Activated CD4-positive, alpha-beta T cell treated with anti-CD3 and anti-CD28 coated beads for 24 hours (primary cell): ENCODE results near the gene TNS3.

ENCODE experiments used
- DNase-seq, 2 donors: peaks; one replicate each; pipeline ENCODE4 v3.0.0-alpha.2; 2020; ENCODE audit warnings: low read depth in 2 of 2

TNS3 gene

GRCh38 chr7:47329320-47329926 lies 252.5 kb downstream of the TNS3 start:
- no peak for DNase-seq

DNA sequence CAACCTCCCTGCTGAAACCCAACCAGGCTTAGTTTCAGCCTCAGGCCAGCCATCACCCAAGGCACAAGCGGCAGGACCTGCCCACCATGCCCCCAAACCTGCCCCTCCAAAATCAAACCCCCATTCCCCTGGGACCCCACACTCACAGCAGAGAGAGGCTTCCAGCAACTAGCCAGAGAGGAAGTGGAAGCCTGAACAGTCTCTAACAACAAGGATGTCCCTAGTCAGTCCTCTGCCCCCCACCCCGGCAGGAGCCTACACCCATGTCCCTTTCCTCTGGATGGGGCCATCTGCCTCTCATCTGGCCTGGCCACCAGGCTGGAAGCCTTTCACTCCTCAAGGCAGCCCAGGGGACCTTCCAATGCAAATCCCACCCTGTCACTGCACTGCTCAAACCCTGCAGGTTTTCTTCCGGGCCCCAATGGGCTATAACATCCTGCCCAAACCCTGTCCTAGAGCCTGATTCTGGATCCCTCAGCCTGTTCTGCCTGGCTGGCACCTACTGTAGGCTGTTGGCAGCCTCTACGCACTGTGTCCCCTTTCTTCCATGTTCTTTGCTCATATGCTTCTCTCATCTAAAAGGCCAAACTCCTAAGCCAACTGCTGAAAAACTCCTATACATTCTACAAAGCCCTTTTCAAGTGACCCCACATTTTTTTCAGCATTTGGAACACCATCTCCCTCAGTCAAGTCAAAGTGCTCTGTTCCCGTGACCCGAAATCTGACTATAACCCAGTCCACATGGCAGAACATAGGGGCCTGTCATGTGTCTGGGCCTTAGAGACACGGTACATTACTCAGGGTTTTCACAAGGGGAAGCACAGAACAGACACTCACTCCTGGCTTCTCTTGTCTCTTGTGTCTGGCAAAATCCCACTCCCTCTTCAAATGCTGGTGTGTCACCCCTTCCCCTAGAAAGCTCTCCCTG lies 253.3 kb downstream of the TNS3 start:
- no peak for DNase-seq

DNA sequence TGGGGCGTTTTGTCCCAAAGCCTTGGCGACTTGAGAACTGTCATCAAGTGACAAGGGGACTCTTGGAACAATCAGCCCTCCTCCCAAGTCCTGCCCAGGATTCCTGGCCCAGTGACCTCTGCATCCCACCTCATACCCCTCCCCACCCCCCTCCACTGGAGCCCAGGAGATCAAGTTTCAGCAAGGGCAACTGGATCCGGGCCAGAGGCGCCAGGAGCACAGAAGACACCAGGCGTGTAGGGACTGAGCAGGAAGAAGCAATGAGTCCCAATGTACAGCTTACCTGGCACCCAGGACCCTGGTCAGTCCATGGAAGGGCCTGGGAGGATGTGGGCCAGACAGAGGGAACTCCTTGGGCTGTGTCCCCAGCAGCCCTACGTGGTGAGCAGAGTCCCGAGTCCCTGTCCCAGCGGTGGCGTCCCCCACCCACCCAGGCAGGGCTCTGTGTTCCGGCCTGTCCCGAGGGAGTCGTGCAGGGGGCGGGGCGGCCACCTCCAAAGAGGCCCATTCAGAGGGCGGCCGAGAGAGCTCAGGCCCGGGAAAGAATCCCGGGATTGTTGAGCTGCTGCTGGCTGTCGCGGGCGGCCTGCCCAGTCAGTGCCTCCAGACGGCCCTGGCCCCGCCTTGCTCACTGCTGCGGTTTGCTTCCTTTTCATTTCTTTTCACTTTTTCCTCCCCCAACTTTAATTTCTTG lies 254.1 kb downstream of the TNS3 start:
- DNase-seq = no peak

DNA sequence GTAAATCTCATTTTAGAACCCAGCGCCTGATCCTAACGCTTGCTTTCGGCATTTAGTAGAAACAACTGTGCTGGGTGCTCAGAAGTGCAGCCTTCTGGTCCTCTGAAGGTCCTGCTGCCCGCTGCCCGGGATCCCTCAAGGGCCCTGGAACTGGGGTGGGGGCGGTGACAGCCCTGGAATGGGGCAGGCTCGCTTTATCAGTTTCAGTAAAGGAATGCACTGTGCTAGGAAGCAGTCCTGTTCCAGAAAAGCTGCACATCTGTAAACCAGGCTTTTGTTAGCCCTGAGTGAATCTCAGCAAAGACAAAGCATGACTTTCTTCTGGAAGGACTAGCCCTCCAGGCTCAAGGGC lies 254.6 kb downstream of the TNS3 start:
- no peak for DNase-seq

GRCh38 chr7:47326808-47327207 lies 255.1 kb downstream of the TNS3 start:
- DNase-seq = no peak

DNA sequence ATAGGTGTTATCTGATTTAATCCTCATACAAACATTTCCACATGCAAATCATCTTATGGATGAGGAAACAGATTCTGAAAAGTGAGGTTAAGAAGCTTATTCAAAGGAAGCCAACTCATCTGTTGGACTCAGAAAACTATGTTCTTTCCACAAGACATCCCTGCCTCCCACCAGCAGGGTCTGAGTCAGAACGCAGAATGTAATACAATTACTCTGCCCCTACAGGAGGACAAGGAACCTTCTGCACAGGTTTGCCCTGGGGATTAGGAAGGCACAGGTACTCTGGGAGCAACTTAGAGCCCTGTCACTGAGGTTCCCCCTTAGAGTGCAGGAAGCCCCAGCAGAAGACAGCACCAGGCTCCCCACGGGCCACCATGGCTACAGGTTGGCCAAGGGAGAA lies 255.7 kb downstream of the TNS3 start:
- no peak for DNase-seq

- no peak for DNase-seq
These were observed 256.6 kb downstream of the TNS3 start for GRCh38 chr7:47325337-47325736.

GRCh38 chr7:47323904-47324303 lies 258.0 kb downstream of the TNS3 start:
- no peak for DNase-seq

- DNase-seq = no peak
These were observed 259.2 kb downstream of the TNS3 start for GRCh38 chr7:47322731-47323130.

DNA sequence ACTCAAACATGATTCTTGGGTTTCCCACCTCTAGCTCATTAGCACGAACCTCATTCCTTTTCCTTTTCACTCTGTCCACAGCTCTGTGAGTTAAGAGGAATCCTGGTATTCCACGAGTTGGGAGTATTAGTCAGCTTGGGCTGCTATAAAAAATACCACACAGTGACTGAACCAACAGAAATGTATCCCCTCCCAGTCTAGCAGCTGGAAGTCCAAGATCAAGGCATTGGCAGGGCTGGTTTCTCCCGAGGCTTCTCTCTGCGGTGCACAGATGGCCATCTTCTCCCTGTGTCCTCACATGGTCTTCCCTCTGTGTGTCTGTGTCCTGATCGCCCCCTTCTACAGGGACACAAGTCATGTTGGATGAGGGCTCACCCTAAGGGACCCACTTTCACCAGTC lies 261.6 kb downstream of the TNS3 start:
- DNase-seq = no peak

DNA sequence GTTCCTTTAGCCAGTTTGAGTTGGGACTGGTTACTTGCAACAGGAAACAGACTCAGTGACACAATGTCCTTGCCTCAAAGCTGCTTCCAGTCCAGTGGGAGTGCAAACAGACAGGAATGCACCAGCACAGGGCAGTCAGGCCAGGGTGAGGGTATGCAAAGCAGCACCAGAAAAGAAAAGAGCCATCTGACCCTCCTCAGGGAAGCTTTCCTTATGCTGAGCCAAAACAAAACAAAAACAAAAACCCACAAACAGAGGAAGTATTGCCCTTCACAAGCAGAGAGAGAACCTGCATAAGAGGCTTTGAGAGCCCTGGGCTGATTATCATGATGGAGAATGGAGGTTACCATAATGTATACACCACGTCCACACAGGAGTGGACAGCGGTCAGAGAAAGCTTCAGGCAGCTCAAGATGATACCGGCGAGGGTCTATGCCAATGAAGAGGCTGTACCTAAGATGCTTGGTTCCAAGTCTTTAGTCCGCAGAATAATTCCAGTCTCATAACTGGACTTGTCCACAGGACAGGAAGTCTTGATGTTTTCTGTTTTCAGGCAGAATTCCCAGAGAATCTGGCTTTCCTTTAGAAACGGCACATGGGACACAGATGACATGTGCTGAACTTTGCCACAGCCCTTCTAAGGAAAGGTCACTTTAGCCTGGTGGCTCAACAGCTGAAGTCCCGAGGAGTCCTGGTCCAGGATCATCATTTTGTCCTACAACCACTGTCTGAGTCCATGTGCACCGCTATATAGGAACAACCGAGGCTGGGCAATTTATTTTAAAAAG lies 263.3 kb downstream of the TNS3 start:
- DNase-seq = no peak

DNA sequence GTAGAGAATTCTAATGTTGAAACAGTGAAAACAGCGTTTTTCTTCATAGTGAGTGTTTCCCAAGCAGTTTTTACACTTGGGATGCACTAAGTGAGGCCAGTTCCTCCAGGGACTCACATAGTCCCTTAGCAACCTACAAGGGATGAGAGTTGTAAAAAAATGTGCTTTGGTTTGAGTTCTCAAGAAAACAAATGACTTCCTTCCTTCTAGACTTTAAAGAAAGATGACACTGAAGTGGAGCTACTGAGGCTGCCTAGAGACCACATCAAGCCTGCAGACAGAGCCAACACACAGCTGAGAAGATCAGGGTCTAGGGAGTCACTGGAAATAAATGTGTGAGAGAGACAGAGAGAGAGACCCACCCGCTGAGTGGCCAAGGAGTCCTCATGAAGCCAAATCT lies 264.4 kb downstream of the TNS3 start:
- DNase-seq = no peak

GRCh38 chr7:47314728-47315607 lies 266.9 kb downstream of the TNS3 start:
- no peak for DNase-seq

- no peak for DNase-seq
These were observed 267.7 kb downstream of the TNS3 start for GRCh38 chr7:47314248-47314647.

DNA sequence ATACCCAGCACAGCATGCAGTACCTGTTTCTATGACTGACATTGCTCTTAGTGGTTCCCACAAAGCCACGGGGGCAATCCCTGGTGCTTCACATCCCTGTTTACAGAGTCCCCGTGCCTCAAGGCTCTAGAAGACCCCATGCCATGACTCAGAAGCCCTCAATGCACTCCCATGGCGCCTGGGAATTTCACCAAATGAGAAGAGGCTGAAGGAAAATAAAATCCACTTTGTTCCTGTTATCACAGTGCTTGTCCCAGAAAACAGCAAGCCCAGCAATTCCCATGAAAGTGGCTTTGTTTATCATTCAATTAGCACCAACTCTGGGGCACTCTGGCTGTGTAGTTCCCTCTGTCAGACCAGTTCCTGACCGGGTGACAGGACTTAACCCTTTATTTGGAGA lies 268.3 kb downstream of the TNS3 start:
- no peak for DNase-seq

- DNase-seq = no peak
These were observed 270.0 kb downstream of the TNS3 start for GRCh38 chr7:47311891-47312290.

DNA sequence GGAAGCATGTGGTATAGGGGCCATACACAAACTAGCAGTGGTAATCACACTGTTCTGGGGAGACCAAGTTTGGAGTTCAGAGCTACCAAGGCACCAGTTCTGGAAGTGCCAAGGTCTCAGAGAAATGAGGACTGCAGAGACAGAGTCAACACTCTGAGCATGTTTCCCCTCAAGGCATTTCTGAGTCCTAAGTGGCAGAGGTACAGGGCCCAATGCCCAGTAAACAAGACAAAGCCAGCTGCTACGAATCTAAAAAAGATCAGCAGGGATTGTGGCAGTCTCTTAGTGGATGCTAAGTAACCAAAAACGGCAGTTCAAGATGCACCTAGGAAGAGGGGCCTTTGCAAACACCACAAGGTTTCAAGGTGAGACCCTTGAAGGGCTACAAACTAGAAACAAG lies 271.9 kb downstream of the TNS3 start:
- no peak for DNase-seq

DNA sequence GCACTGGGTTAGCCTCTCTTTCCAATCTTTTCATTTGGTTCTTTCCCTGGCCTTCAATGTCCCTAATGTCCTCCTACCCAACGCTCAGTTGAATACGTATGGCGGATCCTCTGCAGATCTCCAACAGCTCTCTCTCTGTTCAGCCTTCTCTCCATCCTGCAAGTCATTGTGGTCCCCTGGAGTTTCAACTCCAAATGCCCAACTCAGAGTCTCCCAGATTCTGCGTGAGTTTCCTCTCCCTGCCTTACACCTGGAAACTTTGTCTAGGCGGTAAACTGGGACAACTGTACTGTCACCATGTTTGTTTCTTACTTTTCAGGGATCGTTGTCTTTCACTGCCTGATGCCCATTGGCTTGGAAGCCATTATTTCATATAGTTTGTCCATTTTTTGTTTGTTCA lies 273.1 kb downstream of the TNS3 start:
- no peak for DNase-seq

DNA sequence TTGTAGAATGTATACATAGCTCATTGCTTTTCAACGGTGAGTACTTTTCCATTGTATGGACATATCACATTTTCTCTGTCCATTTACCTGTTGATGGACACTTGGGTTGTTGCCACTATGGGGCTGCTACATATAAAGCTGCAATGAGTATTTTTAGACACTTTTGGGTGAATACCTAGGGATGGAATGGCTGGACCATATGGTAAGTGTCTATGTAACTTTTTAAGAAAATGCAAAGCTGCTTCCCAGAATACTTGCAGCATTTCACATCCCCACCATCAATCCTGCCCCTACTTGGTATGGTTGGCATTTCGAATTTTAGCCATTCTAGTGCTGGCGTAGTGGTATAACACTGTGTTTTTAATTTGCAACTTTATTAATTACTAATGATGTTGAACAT lies 274.6 kb downstream of the TNS3 start:
- no peak for DNase-seq

- no peak for DNase-seq
These were observed 276.9 kb downstream of the TNS3 start for GRCh38 chr7:47304727-47305719.
